HCT116 (cell line): ENCODE measurements around the gene PPM1D. TPM values are rescaled to one million over a fixed set of nuclear protein-coding genes. Genes with fewer than 3 reads are reported as not detected.

Experiments
- ATAC-seq: fragments of 200-7000 bp; cut with Tn5 transposase; 2 replicates; pipeline ENCODE4 v1.9.1; 2020; ENCODE audit warnings: mild to moderate bottlenecking, moderate library complexity
- BruUV-seq: library from RNA; stranded (reverse); fragments of 400-500 nt; replicated peaks from 2 replicates; lab custom pipeline; 2021; lab: Mats Ljungman, UMichigan
- CTCF ChIA-PET: fragments of 300-600 bp; sonication (Branson Sonifier 250); formaldehyde crosslinking; loops from one replicate; lab custom pipeline; 2021; ENCODE audit warnings: antibody characterized with exemption; lab: Charles Lee
- POLR2A ChIA-PET: fragments of 300-600, 350-600 bp; sonication (Branson Sonifier 250); formaldehyde crosslinking; loops from one replicate; lab custom pipeline; 2021; ENCODE audit warnings: antibody characterized with exemption; lab: Charles Lee
- RAD21 ChIA-PET, 2 experiments: fragments of 300-600 bp; sonication (Branson Sonifier 250); formaldehyde crosslinking; loops; one replicate each; lab custom pipeline; 2023; ENCODE audit warnings: low total read pairs in 2 of 2; ENCODE audit not compliant: uncharacterized antibody in 2 of 2, unreplicated experiment in 2 of 2, low non-redundant PET in 1 of 2; lab: Charles Lee
- DNase-seq: peaks from one replicate; pipeline ENCODE4 v3.0.0-alpha.2; 2010; ENCODE audit warnings: low read depth, low spot score
- H2AFZ ChIP-seq: fragments of 200-600 bp; shearing (Covaris generic), sonication (generic); 2 replicates; pipeline ENCODE4 v1.6.1; 2017; ENCODE audit warnings: low read depth, mixed run types, mixed read lengths, antibody characterized with exemption, low read length; ENCODE audit not compliant: poor library complexity, severe bottlenecking
- H3K27ac ChIP-seq: 2 replicates; pipeline ENCODE4 v1.5.1; 2012; ENCODE audit warnings: low read depth, low read length
- H3K27me3 ChIP-seq: fragments of 200-600 bp; sonication (generic); 2 replicates; pipeline ENCODE4 v1.6.1; 2016; ENCODE audit warnings: mixed run types, low read length, mixed read lengths; ENCODE audit not compliant: insufficient read depth
- H3K36me3 ChIP-seq, 2 experiments: fragments of 200-500 bp in 1 of 2; fragments of 200-600 bp in 1 of 2; sonication (Bioruptor generic) in 1 of 2; sonication (generic) in 1 of 2; 2 replicates each; pipeline versions ENCODE4 v1.5.1 to v1.6.1; 2014 to 2016; ENCODE audit warnings: low read length in 2 of 2, inconsistent platforms in 1 of 2, mixed read lengths in 1 of 2, mixed run types in 1 of 2; ENCODE audit not compliant: insufficient read depth in 2 of 2, control insufficient read depth in 1 of 2
- H3K4me1 ChIP-seq, 2 experiments: fragments of 200-600 bp in 1 of 2; sonication (generic) in 1 of 2; 2 replicates each; pipeline versions ENCODE4 v1.5.1 to v1.6.1; 2012 to 2017; ENCODE audit warnings: low read length in 2 of 2, inconsistent platforms in 1 of 2, mild to moderate bottlenecking in 1 of 2, mixed read lengths in 1 of 2, mixed run types in 1 of 2, moderate library complexity in 1 of 2; ENCODE audit not compliant: insufficient read depth in 2 of 2, control insufficient read depth in 1 of 2
- H3K4me2 ChIP-seq: fragments of 200-600 bp; sonication (generic); 2 replicates; pipeline ENCODE4 v1.6.1; 2017; ENCODE audit warnings: mixed run types, low read length, mixed read lengths
- H3K4me3 ChIP-seq, 2 experiments: fragments of 200-600 bp in 1 of 2; sonication (generic) in 1 of 2; replicated peaks in 1 of 2; 2 replicates each; pipeline ENCODE4 v1.5.1; 2011 to 2016; ENCODE audit warnings: low read length in 2 of 2, control low read depth in 1 of 2, low read depth in 1 of 2, mild to moderate bottlenecking in 1 of 2, mixed read lengths in 1 of 2, mixed run types in 1 of 2
- H3K79me2 ChIP-seq: fragments of 200-600 bp; sonication (generic); 2 replicates; pipeline ENCODE4 v1.6.1; 2017; ENCODE audit warnings: mild to moderate bottlenecking, mixed run types, low read length, moderate library complexity, mixed read lengths; ENCODE audit not compliant: insufficient read depth
- H3K9ac ChIP-seq: fragments of 200-600 bp; sonication (generic); 2 replicates; pipeline ENCODE4 v1.6.1; 2016; ENCODE audit warnings: low read length, mixed read lengths
- H3K9me2 ChIP-seq: fragments of 200-600 bp; sonication (generic), shearing (Covaris generic); 2 replicates; pipeline ENCODE4 v1.6.1; 2017; ENCODE audit warnings: mixed run types, mild to moderate bottlenecking, moderate library complexity; ENCODE audit not compliant: insufficient read depth
- H3K9me3 ChIP-seq, 2 experiments: fragments of 200-500 bp in 1 of 2; fragments of 200-600 bp in 1 of 2; sonication (Bioruptor generic) in 1 of 2; sonication (generic) in 1 of 2; 2 replicates each; pipeline ENCODE4 v1.6.1; 2014 to 2017; ENCODE audit warnings: low read length in 2 of 2, mixed read lengths in 2 of 2, inconsistent platforms in 1 of 2, low read depth in 1 of 2, mild to moderate bottlenecking in 1 of 2, mixed run types in 1 of 2, moderate library complexity in 1 of 2; ENCODE audit not compliant: control insufficient read depth in 1 of 2, insufficient read depth in 1 of 2
- H4K20me1 ChIP-seq: fragments of 200-600 bp; sonication (generic), shearing (Covaris generic); 2 replicates; pipeline ENCODE4 v1.6.1; 2017; ENCODE audit warnings: mixed run types, mild to moderate bottlenecking, moderate library complexity; ENCODE audit not compliant: insufficient read depth
- CEBPB ChIP-seq: IDR thresholded peaks from 2 replicates; pipeline ENCODE4 v1.6.1; 2012; ENCODE audit warnings: low read depth
- EZH2 ChIP-seq: fragments of 200-600 bp; sonication (generic); IDR thresholded peaks from 2 replicates; pipeline ENCODE4 v1.6.1; 2017; ENCODE audit warnings: antibody characterized with exemption, mixed run types
- EZH2phosphoT487 ChIP-seq: fragments of 200-600 bp; IDR thresholded peaks from 2 replicates; pipeline ENCODE4 v1.6.1; 2018; ENCODE audit warnings: antibody characterized with exemption, borderline replicate concordance
- MAX ChIP-seq: IDR thresholded peaks from 2 replicates; pipeline ENCODE4 v1.6.1; 2012
- POLR2AphosphoS5 ChIP-seq: IDR thresholded peaks from 2 replicates; pipeline ENCODE4 v1.6.1; 2011; ENCODE audit warnings: mild to moderate bottlenecking, low read depth, low read length, moderate library complexity
- RAD21 ChIP-seq: IDR thresholded peaks from 2 replicates; pipeline ENCODE4 v1.6.1; 2012; ENCODE audit warnings: low read depth, mild to moderate bottlenecking
- REST ChIP-seq: IDR thresholded peaks from 2 replicates; pipeline ENCODE4 v1.6.1; 2012; ENCODE audit warnings: low read depth
- SIN3A ChIP-seq: IDR thresholded peaks from 2 replicates; pipeline ENCODE4 v1.6.1; 2012; ENCODE audit warnings: low read depth
- ZBTB33 ChIP-seq: IDR thresholded peaks from 2 replicates; pipeline ENCODE4 v1.6.1; 2011; ENCODE audit warnings: mild to moderate bottlenecking, low read length, moderate library complexity; ENCODE audit not compliant: insufficient replicate concordance; ENCODE audit errors: extremely low read depth
- ZFX ChIP-seq: fragments of 450-650 bp; IDR thresholded peaks from 2 replicates; pipeline ENCODE4 v1.6.1; 2017
- intact Hi-C: fragments of 100-400 bp; cut with micrococcal nuclease; formaldehyde crosslinking; loops from 2 replicates; pipeline ENCODE4 v1.10.0; 2022
- total RNA-seq: library from RNA; stranded (reverse); gene quantifications from one replicate; pipeline ENCODE4 v1.2.1, GENCODE V29; 2021; ENCODE audit not compliant: unreplicated experiment
- TF ChIP-seq, protein P1 (sequence below), 3 experiments: fragments of 200-600 bp in 1 of 3; sonication (generic) in 1 of 3; IDR thresholded peaks in 2 of 3; conservative IDR thresholded peaks in 1 of 3; 2 replicates each; pipeline ENCODE4 v1.5.1; 2012 to 2017; ENCODE audit warnings: low read depth in 2 of 3, low read length in 2 of 3, antibody characterized with exemption in 1 of 3, borderline replicate concordance in 1 of 3, control low read depth in 1 of 3, mild to moderate bottlenecking in 1 of 3, mixed read lengths in 1 of 3, mixed run types in 1 of 3, moderate library complexity in 1 of 3; ENCODE audit not compliant: insufficient read depth in 1 of 3
- TF ChIP-seq, protein P2 (sequence below): IDR thresholded peaks from 2 replicates; pipeline ENCODE4 v1.6.1; 2012

Gene PPM1D
- total RNA-seq, 1 experiment from 2014 or later = 29.1 TPM

GRCh38 chr17:60597297-60597696, 2.7 kb upstream of the PPM1D start:
- no peak overlapping the region for H3K4me3 ChIP-seq
- H3K9me3 ChIP-seq = no peaks in the 10 kb centered on the region
- ATAC-seq = no peak
- H4K20me1 ChIP-seq = peaks cover 10% of the 10 kb centered on the region; the same call in 1 of the 2 replicates
- no peak overlapping the region for H3K9ac ChIP-seq
- no peaks in the 10 kb centered on the region for H3K27me3 ChIP-seq
- no peak for DNase-seq
- TF ChIP-seq, protein P1, sequence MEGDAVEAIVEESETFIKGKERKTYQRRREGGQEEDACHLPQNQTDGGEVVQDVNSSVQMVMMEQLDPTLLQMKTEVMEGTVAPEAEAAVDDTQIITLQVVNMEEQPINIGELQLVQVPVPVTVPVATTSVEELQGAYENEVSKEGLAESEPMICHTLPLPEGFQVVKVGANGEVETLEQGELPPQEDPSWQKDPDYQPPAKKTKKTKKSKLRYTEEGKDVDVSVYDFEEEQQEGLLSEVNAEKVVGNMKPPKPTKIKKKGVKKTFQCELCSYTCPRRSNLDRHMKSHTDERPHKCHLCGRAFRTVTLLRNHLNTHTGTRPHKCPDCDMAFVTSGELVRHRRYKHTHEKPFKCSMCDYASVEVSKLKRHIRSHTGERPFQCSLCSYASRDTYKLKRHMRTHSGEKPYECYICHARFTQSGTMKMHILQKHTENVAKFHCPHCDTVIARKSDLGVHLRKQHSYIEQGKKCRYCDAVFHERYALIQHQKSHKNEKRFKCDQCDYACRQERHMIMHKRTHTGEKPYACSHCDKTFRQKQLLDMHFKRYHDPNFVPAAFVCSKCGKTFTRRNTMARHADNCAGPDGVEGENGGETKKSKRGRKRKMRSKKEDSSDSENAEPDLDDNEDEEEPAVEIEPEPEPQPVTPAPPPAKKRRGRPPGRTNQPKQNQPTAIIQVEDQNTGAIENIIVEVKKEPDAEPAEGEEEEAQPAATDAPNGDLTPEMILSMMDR (IDR thresholded peaks at IDR 0.05 in 2 of 3, conservative IDR thresholded peaks at IDR 0.05 in 1 of 3; ENCODE audit: borderline replicate concordance in 1 of 3, insufficient read depth in 1 of 3, low read depth in 2 of 3, low read length in 2 of 3) = no peak
- TF ChIP-seq REST (no peak), POLR2AphosphoS5 (no peak), ZFX (no peak), ZBTB33 (no peak), MAX (no peak), EZH2 (no peak), EZH2phosphoT487 (no peak), CEBPB (no peak), RAD21 (no peak), SIN3A (no peak)
- TF ChIP-seq, protein P2, sequence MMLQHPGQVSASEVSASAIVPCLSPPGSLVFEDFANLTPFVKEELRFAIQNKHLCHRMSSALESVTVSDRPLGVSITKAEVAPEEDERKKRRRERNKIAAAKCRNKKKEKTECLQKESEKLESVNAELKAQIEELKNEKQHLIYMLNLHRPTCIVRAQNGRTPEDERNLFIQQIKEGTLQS = no peak
- CTCF ChIA-PET = interaction anchor here (1.1 to 1.2 kb wide), 3 partner anchors 11 to 46 kb away, joined by 3 read pairs; no protein-coding TSS in a partner anchor
- H2AFZ ChIP-seq = no peak overlapping the region
- POLR2A ChIA-PET = no interaction called here
- no peak overlapping the region for H3K27ac ChIP-seq
- intact Hi-C loops = no loop called here
- H3K79me2 ChIP-seq = peaks cover 19% of the 10 kb centered on the region
- no peak overlapping the region for H3K4me2 ChIP-seq
- no TSS peak for BruUV-seq
- no peaks in the 10 kb centered on the region for H3K9me2 ChIP-seq
- RAD21 ChIA-PET = no interaction called here
- H3K4me1 ChIP-seq = peaks cover 11 to 24% of the 10 kb centered on the region in 2 experiments
- no peaks in the 10 kb centered on the region for H3K36me3 ChIP-seq
